Mesothelial cell of epicardium (in vitro differentiated cells): ENCODE results near the gene NOXA1. TPM values are rescaled to one million over a fixed set of nuclear protein-coding genes. Genes with fewer than 3 reads are reported as not detected.

Experiments used
- DNase-seq, 2 experiments: peaks; one replicate each; pipeline ENCODE4 v3.0.0; 2021; ENCODE audit warnings: low spot score in 2 of 2; ENCODE audit not compliant: unreplicated experiment in 2 of 2
- H3K27ac Mint-ChIP-seq: 2 replicates; pipeline ENCODE4 v1.8.0; 2021; ENCODE audit warnings: mixed read lengths
- H3K27me3 Mint-ChIP-seq: 2 replicates; pipeline ENCODE4 v1.8.0; 2021; ENCODE audit warnings: low read depth, mixed read lengths
- H3K36me3 Mint-ChIP-seq: 2 replicates; pipeline ENCODE4 v1.8.0; 2021; ENCODE audit warnings: mixed read lengths
- H3K4me1 Mint-ChIP-seq: 2 replicates; pipeline ENCODE4 v1.8.0; 2021; ENCODE audit warnings: mixed read lengths
- H3K4me3 Mint-ChIP-seq: 2 replicates; pipeline ENCODE4 v1.8.0; 2021; ENCODE audit warnings: mild to moderate bottlenecking, moderate library complexity, mixed read lengths
- H3K9me3 Mint-ChIP-seq: 2 replicates; pipeline ENCODE4 v1.8.0; 2021; ENCODE audit warnings: mixed read lengths
- total RNA-seq: library from RNA; stranded (reverse); gene quantifications from 3 replicates; pipeline ENCODE4 v1.2.1, GENCODE V29; 2021
- TF ChIP-seq, protein P1 (sequence below): fragments of 200-600 bp; sonication (generic); IDR thresholded peaks from one replicate; pipeline ENCODE4 v1.5.0; 2021; ENCODE audit warnings: antibody characterized with exemption; ENCODE audit not compliant: unreplicated experiment

Gene NOXA1
- total RNA-seq, 1 donor from 2014 or later = 22.1 TPM

DNA sequence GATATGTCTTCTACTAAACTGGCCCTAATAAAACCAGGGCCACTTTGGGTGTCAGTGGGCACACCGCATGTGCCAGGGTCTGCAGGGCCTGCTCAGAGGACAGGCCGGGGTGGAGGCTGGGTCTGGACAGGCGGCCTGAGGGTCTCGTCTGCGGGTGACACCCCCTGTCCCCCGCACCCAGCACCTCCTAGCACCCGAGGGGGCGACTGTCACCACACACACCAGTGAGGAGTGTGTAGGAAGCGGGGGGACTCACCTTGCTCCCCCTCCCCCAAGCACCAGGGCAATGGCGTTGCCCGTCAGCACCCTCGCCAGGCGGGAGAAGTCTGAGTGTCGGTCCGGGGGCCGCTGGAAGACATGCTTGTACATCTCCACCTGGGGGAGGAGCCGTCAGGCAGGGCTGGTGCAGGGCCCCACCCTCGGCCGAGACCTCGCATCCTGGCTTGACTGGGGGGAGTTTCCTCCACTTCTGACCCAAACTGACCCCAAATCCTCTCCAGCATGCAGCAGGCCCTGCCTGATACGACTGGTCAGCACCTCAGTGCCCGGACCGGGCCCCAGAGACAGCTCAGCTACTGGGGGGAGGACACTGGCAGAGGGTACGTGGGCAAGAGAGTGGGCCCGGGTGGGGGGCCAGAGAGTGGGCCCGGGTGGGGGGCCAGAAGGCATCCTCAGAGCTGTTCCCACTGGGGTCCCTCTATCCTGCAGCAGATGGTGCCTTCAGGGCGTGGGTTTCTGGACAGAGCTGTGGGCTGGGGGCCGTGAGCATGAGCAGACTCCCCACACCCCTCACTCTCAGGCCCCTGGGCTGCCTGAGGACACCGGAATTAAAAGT, 54.8 kb downstream of the NOXA1 start:
- H3K4me3 Mint-ChIP-seq = no peak overlapping the region
- H3K9me3 Mint-ChIP-seq = peaks cover 22% of the 10 kb centered on the region
- TF ChIP-seq, protein P1, sequence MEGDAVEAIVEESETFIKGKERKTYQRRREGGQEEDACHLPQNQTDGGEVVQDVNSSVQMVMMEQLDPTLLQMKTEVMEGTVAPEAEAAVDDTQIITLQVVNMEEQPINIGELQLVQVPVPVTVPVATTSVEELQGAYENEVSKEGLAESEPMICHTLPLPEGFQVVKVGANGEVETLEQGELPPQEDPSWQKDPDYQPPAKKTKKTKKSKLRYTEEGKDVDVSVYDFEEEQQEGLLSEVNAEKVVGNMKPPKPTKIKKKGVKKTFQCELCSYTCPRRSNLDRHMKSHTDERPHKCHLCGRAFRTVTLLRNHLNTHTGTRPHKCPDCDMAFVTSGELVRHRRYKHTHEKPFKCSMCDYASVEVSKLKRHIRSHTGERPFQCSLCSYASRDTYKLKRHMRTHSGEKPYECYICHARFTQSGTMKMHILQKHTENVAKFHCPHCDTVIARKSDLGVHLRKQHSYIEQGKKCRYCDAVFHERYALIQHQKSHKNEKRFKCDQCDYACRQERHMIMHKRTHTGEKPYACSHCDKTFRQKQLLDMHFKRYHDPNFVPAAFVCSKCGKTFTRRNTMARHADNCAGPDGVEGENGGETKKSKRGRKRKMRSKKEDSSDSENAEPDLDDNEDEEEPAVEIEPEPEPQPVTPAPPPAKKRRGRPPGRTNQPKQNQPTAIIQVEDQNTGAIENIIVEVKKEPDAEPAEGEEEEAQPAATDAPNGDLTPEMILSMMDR = no peak
- peaks cover 3% of the 10 kb centered on the region for H3K27me3 Mint-ChIP-seq
- H3K27ac Mint-ChIP-seq = no peak overlapping the region
- H3K36me3 Mint-ChIP-seq = peaks cover 11% of the 10 kb centered on the region
- DNase-seq = no peak
- peaks cover 10% of the 10 kb centered on the region for H3K4me1 Mint-ChIP-seq

DNA sequence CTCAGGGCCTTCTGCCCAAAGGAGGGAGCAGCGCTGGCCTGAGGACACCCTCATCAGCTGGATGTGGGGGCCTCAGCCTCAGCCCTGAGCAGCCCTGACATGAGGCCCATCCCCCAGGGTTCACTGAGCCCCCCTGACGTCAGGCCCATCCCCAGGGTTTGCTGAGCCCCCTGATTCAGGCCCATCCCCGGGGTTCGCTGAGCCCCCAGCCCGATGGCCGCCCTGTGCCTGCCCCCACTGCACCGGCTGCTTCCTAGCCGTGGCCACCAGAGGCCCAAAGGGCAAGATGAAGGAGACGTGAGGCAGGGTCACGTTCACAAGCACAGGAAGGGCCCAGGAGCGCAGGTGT, 55.4 kb downstream of the NOXA1 start:
- no peak overlapping the region for H3K4me3 Mint-ChIP-seq
- DNase-seq = no peak
- peaks cover 10% of the 10 kb centered on the region for H3K4me1 Mint-ChIP-seq
- H3K36me3 Mint-ChIP-seq = peaks cover 8% of the 10 kb centered on the region
- peaks cover 3% of the 10 kb centered on the region for H3K27me3 Mint-ChIP-seq
- peaks cover 16% of the 10 kb centered on the region for H3K9me3 Mint-ChIP-seq
- H3K27ac Mint-ChIP-seq = no peak overlapping the region
- TF ChIP-seq, protein P1 = no peak

DNA sequence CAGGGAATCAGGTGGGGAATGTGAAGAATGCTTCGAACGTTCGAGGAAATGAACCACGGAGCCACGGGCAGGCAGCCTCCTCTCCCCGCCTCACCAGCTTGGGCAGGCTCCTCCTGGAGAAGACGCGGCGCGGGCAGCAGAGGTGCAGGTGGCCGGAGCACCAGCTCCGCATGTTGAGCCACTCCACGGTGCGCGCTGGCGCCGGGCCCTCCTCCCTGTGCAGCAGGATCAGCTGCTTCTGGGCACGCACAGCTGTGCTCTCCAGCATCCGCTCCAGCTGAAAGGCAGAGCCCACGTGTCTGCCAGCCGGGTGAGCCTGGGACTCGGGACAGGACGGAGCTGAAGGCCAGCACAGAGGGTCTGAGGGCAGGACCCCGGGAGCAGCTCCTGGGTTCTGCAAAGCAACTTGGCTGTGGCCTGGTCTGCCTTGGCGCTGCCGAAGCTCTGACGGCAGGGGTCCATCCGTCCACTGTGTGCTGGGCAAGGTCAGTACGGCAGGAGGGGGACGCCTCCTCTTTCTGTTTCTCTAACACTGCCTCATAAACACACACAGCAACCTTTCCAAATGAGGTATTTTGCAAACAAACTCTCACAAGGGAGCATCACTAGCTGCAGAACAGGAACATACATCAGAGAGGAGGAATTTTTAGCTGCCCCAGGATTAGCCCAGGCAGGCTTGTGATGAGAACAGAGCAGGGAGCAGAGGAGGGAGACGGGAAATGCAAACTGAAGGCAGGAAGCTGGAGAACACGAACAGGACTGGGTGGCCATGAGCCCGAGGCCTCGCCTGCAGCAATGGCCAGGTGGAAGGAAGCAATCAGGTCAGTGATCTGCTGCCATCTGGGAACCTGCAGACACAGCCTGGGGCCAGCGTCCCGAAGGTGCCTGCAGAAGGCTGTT, 56.0 kb downstream of the NOXA1 start:
- peaks cover 3% of the 10 kb centered on the region for H3K27me3 Mint-ChIP-seq
- no peak for DNase-seq
- H3K36me3 Mint-ChIP-seq = peaks cover 6% of the 10 kb centered on the region
- peaks cover 10% of the 10 kb centered on the region for H3K4me1 Mint-ChIP-seq
- TF ChIP-seq, protein P1 = no peak
- peaks cover 12% of the 10 kb centered on the region for H3K9me3 Mint-ChIP-seq
- no peak overlapping the region for H3K4me3 Mint-ChIP-seq
- no peak overlapping the region for H3K27ac Mint-ChIP-seq

DNA sequence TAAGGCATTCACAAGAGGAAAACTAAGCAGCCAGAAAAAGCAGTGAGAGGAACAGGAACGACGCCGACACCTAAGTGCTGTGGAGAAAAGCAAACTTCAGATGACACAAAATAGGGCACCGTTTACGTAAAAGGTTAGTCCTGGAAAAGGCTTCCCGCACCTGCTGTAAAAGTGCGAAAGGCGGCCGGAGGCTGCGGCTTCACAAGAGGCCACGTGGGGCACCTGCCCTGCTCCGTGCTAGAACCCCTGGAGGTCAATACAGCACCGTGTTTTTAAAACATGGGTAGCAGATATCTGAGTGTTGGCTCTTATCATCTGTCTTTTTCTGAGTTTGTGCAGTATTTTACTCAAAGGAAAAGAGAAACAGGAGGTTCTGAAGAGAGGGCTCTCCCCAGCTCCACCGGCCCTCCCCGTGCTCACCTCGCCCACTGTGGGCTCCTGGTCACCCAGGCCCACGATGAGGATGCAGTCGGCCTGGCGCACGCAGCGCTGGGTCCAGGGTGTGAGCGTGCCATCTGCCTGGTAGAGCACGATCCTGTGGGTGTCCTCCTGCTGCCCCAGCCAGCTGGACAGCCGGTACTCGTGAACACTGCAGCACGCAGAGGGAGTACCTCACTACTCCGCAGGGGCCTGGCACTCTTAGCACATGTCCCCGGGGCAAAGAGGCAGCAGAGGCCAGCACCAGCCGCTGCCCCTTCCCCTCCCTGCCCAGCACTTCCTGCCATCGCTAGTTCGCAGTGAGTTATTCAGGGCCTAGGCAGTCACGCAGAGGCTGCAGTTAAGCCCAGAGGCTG, 56.9 kb downstream of the NOXA1 start:
- Mint-ChIP-seq H3K27me3 (peaks cover 2% of the 10 kb centered on the region), H3K36me3 (peaks cover 4% of the 10 kb centered on the region), H3K4me3 (no peak overlapping the region), H3K27ac (no peak overlapping the region), H3K9me3 (peaks cover 9% of the 10 kb centered on the region), H3K4me1 (peaks cover 10% of the 10 kb centered on the region)
- DNase-seq = no peak
- TF ChIP-seq, protein P1 = no peak
